ENCODE measurements around the gene RNF112.

The RNF112 gene

GRCh38 chr17:19375732-19376131 is 35.3 kb upstream of the RNF112 start:
- DNase-seq (ENCODE audit: low spot score): no peak

GRCh38 chr17:19376811-19377210 is 34.2 kb upstream of the RNF112 start:
- no peak for DNase-seq (ENCODE audit: low spot score)

DNA sequence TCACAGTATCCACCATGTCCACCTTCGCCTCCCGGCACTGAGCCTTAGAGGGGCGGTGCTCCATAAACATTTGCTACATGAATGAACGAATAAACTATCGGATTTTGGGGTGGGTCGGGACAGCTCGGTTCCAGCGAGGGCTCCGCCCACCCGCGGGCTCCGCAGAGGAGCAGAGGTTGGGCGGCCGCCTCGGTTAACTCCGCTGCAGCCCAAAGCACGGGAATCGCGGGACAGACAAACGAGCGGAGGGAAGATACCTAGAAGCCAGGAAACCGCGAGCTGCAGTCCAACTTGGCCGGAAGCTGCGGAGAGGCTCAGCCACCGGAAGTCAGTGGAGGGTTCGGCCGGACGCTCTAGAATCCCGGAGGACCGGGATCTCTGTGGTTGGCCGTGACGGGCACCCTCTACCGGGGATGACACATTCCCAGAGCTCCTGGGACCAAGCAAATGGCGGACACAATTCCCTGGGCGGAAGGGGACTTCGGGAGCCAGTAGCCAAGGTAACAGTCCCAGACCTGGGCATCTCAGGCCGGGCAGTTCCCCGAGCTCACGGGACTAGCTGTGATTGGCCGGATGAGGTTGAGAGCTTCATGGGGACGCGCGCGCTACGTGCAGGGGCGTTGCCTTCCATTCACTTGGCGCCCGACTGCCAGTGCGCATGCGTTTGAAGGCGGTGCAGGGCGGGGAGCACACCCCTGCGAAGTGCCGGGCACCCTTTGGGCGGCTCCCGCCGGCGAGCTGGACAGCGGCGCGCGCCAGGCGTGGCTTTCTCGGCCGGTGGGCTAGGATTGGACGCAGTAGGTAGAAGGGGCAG is 33.2 kb upstream of the RNF112 start:
- peak; percentile 97 for DNase-seq (ENCODE audit: low spot score)

- DNase-seq (ENCODE audit: low spot score): no peak
Observed at GRCh38 chr17:19378416-19379360, 32.3 kb upstream of the RNF112 start, which contains the start of gene MAPK7. TSS of gene MAPK7 (plus strand) at chr17:19378498. CDS start at chr17:19378901, 403 bp downstream.

DNA sequence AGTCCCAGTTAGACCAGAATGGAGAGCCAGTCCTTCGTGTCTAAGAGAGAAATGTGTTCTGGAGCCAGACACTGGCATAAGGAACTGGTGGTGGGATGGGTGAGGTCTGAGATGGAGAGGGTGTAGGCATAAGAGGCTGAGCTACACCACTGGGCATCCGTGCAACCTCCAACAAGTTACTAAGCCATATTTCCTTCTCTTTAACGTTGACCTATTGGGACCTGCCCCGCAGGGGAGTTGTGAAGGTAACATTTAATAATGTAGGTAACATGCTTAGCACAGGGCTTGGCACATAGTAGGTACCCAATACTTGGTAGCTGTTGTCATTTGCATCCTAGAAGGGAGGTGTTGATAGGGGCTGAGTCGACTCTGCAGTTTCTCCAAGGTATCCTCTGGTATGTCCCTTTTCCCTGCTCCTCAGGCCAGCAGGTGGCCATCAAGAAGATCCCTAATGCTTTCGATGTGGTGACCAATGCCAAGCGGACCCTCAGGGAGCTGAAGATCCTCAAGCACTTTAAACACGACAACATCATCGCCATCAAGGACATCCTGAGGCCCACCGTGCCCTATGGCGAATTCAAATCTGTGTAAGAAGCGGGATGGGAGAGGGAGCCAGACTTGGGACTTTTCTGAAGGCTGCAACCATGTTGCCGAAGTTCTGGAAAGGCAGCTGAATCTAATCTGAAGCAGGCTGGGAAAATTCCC is 31.5 kb upstream of the RNF112 start:
- no peak for DNase-seq (ENCODE audit: low spot score)

GRCh38 chr17:19380481-19381301 is 30.3 kb upstream of the RNF112 start:
- no peak for DNase-seq (ENCODE audit: low spot score)

- no peak for DNase-seq (ENCODE audit: low spot score)
Observed at GRCh38 chr17:19381361-19381740, 29.7 kb upstream of the RNF112 start.

DNA sequence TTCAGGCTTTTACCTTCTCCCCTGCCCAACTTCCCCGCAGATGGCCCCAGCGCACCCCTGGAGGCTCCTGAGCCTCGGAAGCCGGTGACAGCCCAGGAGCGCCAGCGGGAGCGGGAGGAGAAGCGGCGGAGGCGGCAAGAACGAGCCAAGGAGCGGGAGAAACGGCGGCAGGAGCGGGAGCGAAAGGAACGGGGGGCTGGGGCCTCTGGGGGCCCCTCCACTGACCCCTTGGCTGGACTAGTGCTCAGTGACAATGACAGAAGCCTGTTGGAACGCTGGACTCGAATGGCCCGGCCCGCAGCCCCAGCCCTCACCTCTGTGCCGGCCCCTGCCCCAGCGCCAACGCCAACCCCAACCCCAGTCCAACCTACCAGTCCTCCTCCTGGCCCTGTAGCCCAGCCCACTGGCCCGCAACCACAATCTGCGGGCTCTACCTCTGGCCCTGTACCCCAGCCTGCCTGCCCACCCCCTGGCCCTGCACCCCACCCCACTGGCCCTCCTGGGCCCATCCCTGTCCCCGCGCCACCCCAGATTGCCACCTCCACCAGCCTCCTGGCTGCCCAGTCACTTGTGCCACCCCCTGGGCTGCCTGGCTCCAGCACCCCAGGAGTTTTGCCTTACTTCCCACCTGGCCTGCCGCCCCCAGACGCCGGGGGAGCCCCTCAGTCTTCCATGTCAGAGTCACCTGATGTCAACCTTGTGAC is 29.1 kb upstream of the RNF112 start:
- no peak for DNase-seq (ENCODE audit: low spot score)

DNA sequence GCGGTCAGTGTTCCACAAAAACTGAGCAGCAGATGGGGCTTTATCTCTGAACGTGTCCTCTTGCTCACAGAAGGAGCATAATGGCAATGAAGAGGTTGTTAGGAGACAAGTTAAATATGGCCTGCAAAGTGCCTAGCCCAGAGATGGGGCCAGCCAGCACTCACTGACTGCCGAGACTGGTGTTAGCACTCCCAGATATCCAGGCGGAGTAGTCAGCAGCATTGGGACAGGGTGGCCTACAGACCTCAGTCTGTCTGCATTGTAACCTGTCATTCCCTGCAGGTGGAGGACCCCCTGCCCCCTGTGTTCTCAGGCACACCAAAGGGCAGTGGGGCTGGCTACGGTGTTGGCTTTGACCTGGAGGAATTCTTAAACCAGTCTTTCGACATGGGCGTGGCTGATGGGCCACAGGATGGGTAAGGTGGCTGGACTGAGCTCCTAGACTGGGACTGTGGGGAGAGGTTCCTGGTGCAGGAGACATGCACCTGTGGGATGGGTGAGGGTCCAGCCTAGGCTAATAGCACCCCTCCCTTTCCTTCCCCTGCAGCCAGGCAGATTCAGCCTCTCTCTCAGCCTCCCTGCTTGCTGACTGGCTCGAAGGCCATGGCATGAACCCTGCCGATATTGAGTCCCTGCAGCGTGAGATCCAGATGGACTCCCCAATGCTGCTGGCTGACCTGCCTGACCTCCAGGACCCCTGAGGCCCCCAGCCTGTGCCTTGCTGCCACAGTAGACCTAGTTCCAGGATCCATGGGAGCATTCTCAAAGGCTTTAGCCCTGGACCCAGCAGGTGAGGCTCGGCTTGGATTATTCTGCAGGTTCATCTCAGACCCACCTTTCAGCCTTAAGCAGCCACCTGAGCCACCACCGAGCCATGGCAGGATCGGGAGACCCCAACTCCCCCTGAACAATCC is 28.2 kb upstream of the RNF112 start:
- DNase-seq (ENCODE audit: low spot score): no peak

- no peak for DNase-seq (ENCODE audit: low spot score)
Observed at GRCh38 chr17:19383681-19384470, 27.2 kb upstream of the RNF112 start.

DNA sequence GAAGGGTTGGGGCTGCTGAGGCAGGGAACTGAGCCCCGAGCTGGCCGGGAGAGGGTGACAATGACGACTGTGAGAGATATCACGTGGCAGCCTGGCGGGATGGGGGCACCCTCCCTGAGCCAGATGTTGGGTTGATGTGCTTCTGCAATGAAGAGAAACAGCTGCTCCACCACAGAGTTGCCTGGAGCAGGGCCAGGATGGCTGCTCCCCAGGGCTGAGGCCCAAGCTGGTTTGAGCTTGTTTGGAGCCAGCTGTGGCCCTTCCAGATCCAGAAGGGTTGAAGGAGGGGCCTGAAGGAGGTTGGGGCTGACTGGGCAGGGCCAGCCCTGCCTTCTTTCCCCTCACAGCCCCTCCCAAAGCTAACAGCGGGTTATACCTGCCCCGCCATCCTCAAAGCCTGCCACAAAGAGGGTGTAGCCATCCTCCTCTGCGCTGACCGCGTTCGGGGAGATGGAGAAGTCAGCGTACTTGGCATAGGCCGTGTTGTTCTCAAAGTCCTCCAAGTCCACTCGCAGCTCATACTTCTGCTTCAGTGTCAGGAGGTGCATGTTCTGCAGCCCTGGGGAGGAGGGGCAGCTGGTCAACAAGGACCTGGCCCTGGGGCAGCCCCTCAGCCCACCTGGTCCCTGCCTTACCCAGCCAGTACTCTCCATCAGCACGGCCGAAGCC is 26.2 kb upstream of the RNF112 start:
- DNase-seq (ENCODE audit: low spot score): no peak

GRCh38 chr17:19385521-19385983 is 25.5 kb upstream of the RNF112 start:
- DNase-seq (ENCODE audit: low spot score): no peak

DNA sequence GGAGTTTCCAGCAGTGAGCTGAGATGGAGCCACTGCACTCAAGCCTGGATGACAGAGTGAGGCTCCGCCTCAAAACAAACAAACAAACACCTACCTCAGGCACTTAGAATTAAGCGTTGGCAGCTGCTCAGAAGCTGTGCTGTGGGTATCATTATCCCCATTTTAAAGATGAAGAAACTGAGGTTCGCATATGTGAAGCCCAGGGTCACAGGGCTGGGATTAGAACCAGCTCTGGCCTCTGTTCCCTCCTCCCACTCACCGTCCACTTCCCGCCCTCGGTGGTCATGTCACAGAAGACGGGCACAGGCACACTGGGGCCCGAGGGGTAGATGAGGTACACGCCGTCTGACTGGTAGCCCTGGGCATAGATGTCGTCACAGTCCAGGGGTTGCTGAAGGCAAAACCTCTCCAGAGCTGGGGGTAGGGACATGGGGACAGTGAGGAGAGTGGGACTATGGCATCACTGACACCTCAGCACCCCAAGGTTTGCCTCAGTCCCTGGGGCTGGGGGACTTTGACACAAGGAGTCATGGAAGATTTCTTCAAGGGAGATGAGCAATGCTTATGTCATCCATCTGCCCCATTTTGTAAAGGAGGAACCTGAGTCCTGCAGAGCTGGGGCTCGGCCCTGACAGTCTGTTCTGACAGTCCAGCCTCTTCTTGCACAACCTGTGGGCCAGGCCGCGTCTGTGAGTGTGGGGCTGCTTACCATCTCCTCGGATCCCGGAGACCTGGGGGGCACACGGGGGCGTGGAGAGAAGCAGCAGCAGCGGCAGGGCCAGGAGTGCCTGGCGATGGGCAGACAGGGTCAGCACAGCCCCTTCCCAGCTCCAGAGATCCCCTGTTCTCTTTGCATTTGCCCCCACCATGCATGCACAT is 24.7 kb upstream of the RNF112 start:
- no peak for DNase-seq (ENCODE audit: low spot score)

GRCh38 chr17:19386974-19387920 is 23.8 kb upstream of the RNF112 start, which contains the start of gene MFAP4:
TSS of gene MFAP4 (minus strand) at chr17:19387190. CDS start at chr17:19387155, 35 bp downstream.
- no peak for DNase-seq (ENCODE audit: low spot score)

GRCh38 chr17:19387921-19388521 is 23.0 kb upstream of the RNF112 start:
- DNase-seq (ENCODE audit: low spot score): no peak
